A549 (cell line): ENCODE measurements around the gene GSG1L. TPM values are rescaled to one million over a fixed set of nuclear protein-coding genes. Genes with fewer than 3 reads are reported as not detected.

Experiments
- ATAC-seq, 2 experiments: fragments of 200-7000 bp in 1 of 2; fragments of >200 bp in 1 of 2; cut with Nextera tagmentation in 1 of 2; cut with Tn5 transposase in 1 of 2; 3 replicates each; pipeline versions ENCODE4 v1.8.0 to v1.9.1; 2018 to 2020; ENCODE audit warnings: mild to moderate bottlenecking in 1 of 2, moderate library complexity in 1 of 2
- CTCF ChIA-PET: fragments of 300-600 bp; sonication (Branson Sonifier 250); formaldehyde crosslinking; extraction: SDS; loops from one replicate; lab custom pipeline; 2021; ENCODE audit warnings: antibody characterized with exemption, inconsistent platforms; lab: Yijun Ruan, JAX
- POLR2A ChIA-PET: fragments of 350-600 bp; formaldehyde crosslinking; extraction: SDS; loops from one replicate; lab custom pipeline; 2021; ENCODE audit warnings: antibody characterized with exemption, inconsistent platforms; lab: Yijun Ruan, JAX
- DNase-seq, 2 experiments: peaks; one replicate each; pipeline versions ENCODE4 v3.0.0 to v3.0.0-alpha.2; 2011 to 2016; ENCODE audit warnings: low read depth in 1 of 2, low spot score in 1 of 2
- FAIRE-seq: peaks from 2 replicates; lab custom pipeline; 2011; peaks lifted over from hg19 to GRCh38; lab: Jason Lieb, UNC
- H3K27ac ChIP-seq, 2 experiments: fragments of >200 bp; sonication (Bioruptor Twin); formaldehyde crosslinking; 3 replicates each; pipeline ENCODE4 v1.5.1; 2016 to 2017
- H3K4me1 ChIP-seq: fragments of >200 bp; sonication (Bioruptor Twin); formaldehyde crosslinking; 3 replicates; pipeline ENCODE4 v1.6.1; 2016
- H3K4me2 ChIP-seq: fragments of >200 bp; sonication (Bioruptor Twin); formaldehyde crosslinking; 3 replicates; pipeline ENCODE4 v1.6.1; 2016
- H3K4me3 ChIP-seq: fragments of >200 bp; sonication (Bioruptor Twin); formaldehyde crosslinking; 3 replicates; pipeline ENCODE4 v1.5.1; 2016
- H3K9me3 ChIP-seq: fragments of >200 bp; sonication (Bioruptor Twin); formaldehyde crosslinking; 3 replicates; pipeline ENCODE4 v1.6.1; 2016
- ATOH8 ChIP-seq: fragments of 250-450 bp; sonication (Bioruptor Pico); IDR thresholded peaks from 2 replicates; pipeline ENCODE4 v1.5.0; 2020; ENCODE audit warnings: low read depth, mild to moderate bottlenecking, moderate library complexity
- BHLHE40 ChIP-seq: IDR thresholded peaks from 2 replicates; pipeline ENCODE4 v1.6.1; 2012; ENCODE audit warnings: low read depth, low read length, inconsistent platforms
- CBX2 ChIP-seq: fragments of 200-600 bp; sonication (generic); IDR thresholded peaks from 2 replicates; pipeline ENCODE4 v1.6.1; 2016; ENCODE audit warnings: low read depth, mild to moderate bottlenecking, borderline replicate concordance
- CBX8 ChIP-seq: fragments of 200-600 bp; sonication (generic); IDR thresholded peaks from 2 replicates; pipeline ENCODE4 v1.6.1; 2016
- CHD2 ChIP-seq: fragments of 150-350 bp; IDR thresholded peaks from 2 replicates; pipeline ENCODE4 v1.6.1; 2014; ENCODE audit warnings: low read length; ENCODE audit not compliant: partially characterized antibody
- CHD4 ChIP-seq: fragments of 200-600 bp; sonication (generic); IDR thresholded peaks from 2 replicates; pipeline ENCODE4 v1.6.1; 2016; ENCODE audit warnings: antibody characterized with exemption, mild to moderate bottlenecking, borderline replicate concordance
- CTCF ChIP-seq: fragments of >200 bp; sonication (Bioruptor Twin); formaldehyde crosslinking; IDR thresholded peaks from 3 replicates; pipeline ENCODE4 v1.5.1; 2016
- EHF ChIP-seq: fragments of 250-450 bp; sonication (Bioruptor Pico); IDR thresholded peaks from 2 replicates; pipeline ENCODE4 v1.5.0; 2020; ENCODE audit warnings: mild to moderate bottlenecking
- ELK1 ChIP-seq: fragments of 150-350 bp; IDR thresholded peaks from 2 replicates; pipeline ENCODE4 v1.6.1; 2014; ENCODE audit warnings: low read depth, mild to moderate bottlenecking, low read length
- EP300 ChIP-seq, 2 experiments: fragments of >200 bp; sonication (Bioruptor Twin); formaldehyde crosslinking; IDR thresholded peaks; 2 replicates in 1 of 2; 3 replicates in 1 of 2; pipeline ENCODE4 v1.6.1; 2016 to 2017
- ESRRA ChIP-seq: fragments of 150-350 bp; IDR thresholded peaks from 2 replicates; pipeline ENCODE4 v1.6.1; 2014; ENCODE audit warnings: mild to moderate bottlenecking, low read length, borderline replicate concordance
- FOSL2 ChIP-seq, 2 experiments: fragments of 450-650 bp in 1 of 2; fragments of >200 bp in 1 of 2; sonication (Bioruptor Twin) in 1 of 2; formaldehyde crosslinking; IDR thresholded peaks; 2 replicates each; pipeline versions ENCODE4 v1.5.0 to v1.6.1; 2016 to 2020; ENCODE audit warnings: mild to moderate bottlenecking in 1 of 2, moderate library complexity in 1 of 2
- FOXS1 ChIP-seq: fragments of 250-450 bp; sonication (Bioruptor Pico); IDR thresholded peaks from 2 replicates; pipeline ENCODE4 v1.5.0; 2020; ENCODE audit warnings: mild to moderate bottlenecking, moderate library complexity
- GATA3 ChIP-seq: IDR thresholded peaks from 2 replicates; pipeline ENCODE4 v1.6.1; 2012; ENCODE audit warnings: borderline replicate concordance
- HDAC2 ChIP-seq: fragments of 200-600 bp; sonication (generic); IDR thresholded peaks from 2 replicates; pipeline ENCODE4 v1.6.1; 2016
- HES2 ChIP-seq: fragments of >200 bp; sonication (Bioruptor Twin); formaldehyde crosslinking; IDR thresholded peaks from 2 replicates; pipeline ENCODE4 v1.6.1; 2016
- HOXB13 ChIP-seq: fragments of 250-450 bp; sonication (Bioruptor Pico); IDR thresholded peaks from 2 replicates; pipeline ENCODE4 v1.5.0; 2020; ENCODE audit warnings: low read depth, mild to moderate bottlenecking, moderate library complexity
- HOXB5 ChIP-seq: fragments of 250-450 bp; sonication (Bioruptor Pico); IDR thresholded peaks from 2 replicates; pipeline ENCODE4 v1.5.0; 2020; ENCODE audit warnings: mild to moderate bottlenecking, moderate library complexity
- JUN ChIP-seq, 2 experiments: fragments of >200 bp; sonication (Bioruptor Twin); formaldehyde crosslinking; IDR thresholded peaks; 2 replicates in 1 of 2; 3 replicates in 1 of 2; pipeline ENCODE4 v1.6.1; 2016 to 2017
- MAZ ChIP-seq: fragments of 150-350 bp; IDR thresholded peaks from 2 replicates; pipeline ENCODE4 v1.6.1; 2014; ENCODE audit warnings: antibody characterized with exemption, low read depth, low read length, borderline replicate concordance
- NFE2L2 ChIP-seq: fragments of 150-350 bp; conservative IDR thresholded peaks from 2 replicates; pipeline ENCODE4 v1.6.1; 2014; ENCODE audit warnings: low read length
- NR3C1 ChIP-seq: fragments of >200 bp; sonication (Bioruptor Twin); formaldehyde crosslinking; IDR thresholded peaks from 3 replicates; pipeline ENCODE4 v1.6.1; 2017
- POLR2A ChIP-seq: IDR thresholded peaks from 2 replicates; pipeline ENCODE4 v1.6.1; 2012; ENCODE audit warnings: mild to moderate bottlenecking, low read length
- POLR2AphosphoS2 ChIP-seq: conservative IDR thresholded peaks from 2 replicates; pipeline ENCODE4 v1.6.1; 2012; ENCODE audit warnings: low read length, improper control_type of control experiment, inconsistent platforms
- RAD21 ChIP-seq, 2 experiments: fragments of >200 bp in 1 of 2; sonication (Bioruptor Twin) in 1 of 2; formaldehyde crosslinking in 1 of 2; IDR thresholded peaks in 1 of 2; conservative IDR thresholded peaks in 1 of 2; 2 replicates in 1 of 2; 3 replicates in 1 of 2; pipeline ENCODE4 v1.6.1; 2012 to 2018; ENCODE audit warnings: inconsistent platforms in 1 of 2
- RARB ChIP-seq: fragments of 250-450 bp; sonication (Bioruptor Pico); IDR thresholded peaks from 2 replicates; pipeline ENCODE4 v1.8.0; 2021; ENCODE audit warnings: mild to moderate bottlenecking, moderate library complexity
- REST ChIP-seq: fragments of 200-600 bp; sonication (generic); IDR thresholded peaks from 2 replicates; pipeline ENCODE4 v1.6.1; 2016; ENCODE audit warnings: antibody characterized with exemption, mild to moderate bottlenecking, moderate library complexity
- SMC3 ChIP-seq: fragments of >200 bp; sonication (Bioruptor Twin); formaldehyde crosslinking; IDR thresholded peaks from 3 replicates; pipeline ENCODE4 v1.6.1; 2018; ENCODE audit warnings: inconsistent platforms
- TP53 ChIP-seq: fragments of 250-450 bp; sonication (Bioruptor Pico); IDR thresholded peaks from 2 replicates; pipeline ENCODE4 v1.5.0; 2021; ENCODE audit warnings: mild to moderate bottlenecking, moderate library complexity
- ZNF302 ChIP-seq: fragments of 250-450 bp; sonication (Bioruptor Pico); IDR thresholded peaks from 2 replicates; pipeline ENCODE4 v1.9.0; 2021; ENCODE audit warnings: inconsistent platforms, mild to moderate bottlenecking, moderate library complexity
- ZSCAN20 ChIP-seq: fragments of 250-450 bp; sonication (Bioruptor Pico); IDR thresholded peaks from 2 replicates; pipeline ENCODE4 v1.8.0; 2022; ENCODE audit warnings: mild to moderate bottlenecking, moderate library complexity
- WGBS: methylation state at CpG from one replicate; pipeline ENCODE4 v1.1.6; 2017; ENCODE audit errors: missing lambda C conversion rate; 5-methylcytosine and 5-hydroxymethylcytosine counted together
- polyA plus RNA-seq, 4 experiments: library from polyadenylated mRNA; depleted of rRNA in 3 of 4; stranded (reverse); fragments of >200 nt; fragmentation: RNase III in 1 of 4; extraction: RNeasy Plus Mini Kit Qiagen cat#74134 plus additional on column Dnase treatment in 1 of 4; gene quantifications; 2 replicates in 3 of 4; 3 replicates in 1 of 4; pipeline ENCODE4 v1.2.3, GENCODE V29; 2011 to 2017
- TF ChIP-seq, protein P1 (sequence below): fragments of >200 bp; sonication (Bioruptor Twin); formaldehyde crosslinking; IDR thresholded peaks from 3 replicates; pipeline ENCODE4 v1.6.1; 2016

The GSG1L gene
- polyA plus RNA-seq, 2 of the 4 experiments (the other 2 are of a cell fraction), result not detected

DNA sequence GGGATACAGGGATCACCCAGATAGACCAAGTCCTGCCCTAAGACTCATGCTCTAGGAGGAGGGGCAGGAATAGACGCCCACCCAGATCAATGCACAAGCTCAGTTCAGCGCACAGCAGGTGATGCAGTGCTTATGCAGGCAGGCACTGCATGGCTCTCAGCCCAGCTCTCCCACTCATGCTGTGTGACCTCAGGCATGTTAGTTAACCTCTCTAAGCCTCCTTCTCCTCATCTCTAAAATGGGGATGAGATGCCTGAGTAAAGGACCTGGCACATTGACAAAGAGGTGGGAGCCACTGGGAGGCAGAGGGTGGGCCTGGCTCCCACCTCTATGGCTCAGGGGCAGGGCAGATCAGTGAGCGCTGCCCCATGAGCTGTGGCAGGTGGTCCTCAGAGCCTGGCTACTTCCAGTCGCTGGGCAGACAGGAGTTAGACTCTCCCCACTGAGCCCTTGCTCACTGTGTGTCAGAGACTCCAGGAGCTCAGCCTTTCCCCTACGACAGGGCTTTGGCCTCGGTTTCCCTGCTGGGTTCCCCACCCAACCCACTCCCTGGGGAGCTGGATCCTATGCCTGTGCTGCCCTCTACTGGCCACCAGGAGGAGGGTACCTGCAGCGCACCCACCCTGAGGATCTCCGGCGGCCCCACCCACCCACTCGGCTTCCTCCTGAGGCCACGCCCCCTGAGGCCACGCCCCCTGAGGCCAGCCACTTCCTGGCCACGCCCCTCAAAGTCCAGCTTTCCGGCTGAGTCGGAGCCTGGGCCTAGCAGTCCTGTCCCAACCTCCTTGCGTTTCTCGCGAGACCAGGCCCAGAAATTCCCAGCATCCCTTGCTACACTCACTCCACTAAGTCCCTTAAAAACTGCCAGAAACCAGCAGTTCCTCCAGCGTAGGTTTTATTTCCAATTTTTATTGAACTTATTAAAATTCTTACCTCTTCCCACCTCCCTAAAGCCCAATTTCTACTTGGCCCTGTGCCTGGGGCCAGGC lies 196.1 kb downstream of the GSG1L start:
- 42% methylated on average over 12 of the region's 19 CpGs for WGBS
- POLR2A ChIA-PET, result no interaction called here
- no peak overlapping the region for H3K4me3 ChIP-seq
- no peaks in the 10 kb centered on the region for H3K4me1 ChIP-seq
- no peak for FAIRE-seq
- H3K9me3 ChIP-seq, result peaks cover 11% of the 10 kb centered on the region
- CTCF ChIA-PET, result interaction anchor here (1.0 to 2.6 kb wide), 5 partner anchors 9 to 291 kb away, joined by 3 to 14 read pairs (median 3); no protein-coding TSS in a partner anchor
- H3K4me2 ChIP-seq, result no peak overlapping the region
- DNase-seq, result peak; percentile 56 to 88
- ATAC-seq, result peak; percentile 67 to 93; a peak in 5 of 6 replicates
- H3K27ac ChIP-seq, result no peak overlapping the region
- no peak for TF ChIP-seq TP53
- no peak for TF ChIP-seq FOXS1
- TF ChIP-seq ZSCAN20 (CRISPR knock-in tag), result no peak
- TF ChIP-seq RARB (CRISPR knock-in tag), result no peak
- no peak for TF ChIP-seq ZNF302 (CRISPR knock-in tag)
- TF ChIP-seq EP300 (IDR thresholded peaks at IDR 0.05), result no peak
- TF ChIP-seq NFE2L2, result no peak
- no peak for TF ChIP-seq POLR2AphosphoS2
- TF ChIP-seq, protein P1, sequence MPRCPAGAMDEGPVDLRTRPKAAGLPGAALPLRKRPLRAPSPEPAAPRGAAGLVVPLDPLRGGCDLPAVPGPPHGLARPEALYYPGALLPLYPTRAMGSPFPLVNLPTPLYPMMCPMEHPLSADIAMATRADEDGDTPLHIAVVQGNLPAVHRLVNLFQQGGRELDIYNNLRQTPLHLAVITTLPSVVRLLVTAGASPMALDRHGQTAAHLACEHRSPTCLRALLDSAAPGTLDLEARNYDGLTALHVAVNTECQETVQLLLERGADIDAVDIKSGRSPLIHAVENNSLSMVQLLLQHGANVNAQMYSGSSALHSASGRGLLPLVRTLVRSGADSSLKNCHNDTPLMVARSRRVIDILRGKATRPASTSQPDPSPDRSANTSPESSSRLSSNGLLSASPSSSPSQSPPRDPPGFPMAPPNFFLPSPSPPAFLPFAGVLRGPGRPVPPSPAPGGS, result no peak
- TF ChIP-seq GATA3, result no peak
- TF ChIP-seq CHD4, result no peak
- no peak for TF ChIP-seq NR3C1
- TF ChIP-seq HOXB5 (CRISPR knock-in tag), result no peak
- TF ChIP-seq FOSL2 (IDR thresholded peaks at IDR 0.05), result no peak
- TF ChIP-seq FOSL2 (CRISPR knock-in tag; IDR thresholded peaks at IDR 0.05), result no peak
- TF ChIP-seq HDAC2, result no peak
- TF ChIP-seq ATOH8 (CRISPR knock-in tag), result no peak
- TF ChIP-seq CBX2, result no peak
- peak; percentile 45 for TF ChIP-seq CTCF
- no peak for TF ChIP-seq CBX8
- no peak for TF ChIP-seq MAZ
- no peak for TF ChIP-seq EHF
- TF ChIP-seq SMC3, result 0 out of 3 replicates have a peak, but pooled peaks have one; percentile 17
- TF ChIP-seq HOXB13 (CRISPR knock-in tag), result no peak
- no peak for TF ChIP-seq HES2
- TF ChIP-seq ELK1, result no peak
- TF ChIP-seq REST, result peak; percentile 40; the same call in 1 of the 2 replicates
- no peak for TF ChIP-seq ESRRA
- no peak for TF ChIP-seq POLR2A
- peak; percentile 61 to 62 for TF ChIP-seq RAD21 (conservative IDR thresholded peaks at IDR 0.05 in 1 of 2, IDR thresholded peaks at IDR 0.05 in 1 of 2)
- no peak for TF ChIP-seq JUN (IDR thresholded peaks at IDR 0.05)
- TF ChIP-seq CHD2, result peak; percentile 73
- no peak for TF ChIP-seq BHLHE40
